ENCODE results near the gene SPSB1.

- TF ChIP-seq, protein P1, sequence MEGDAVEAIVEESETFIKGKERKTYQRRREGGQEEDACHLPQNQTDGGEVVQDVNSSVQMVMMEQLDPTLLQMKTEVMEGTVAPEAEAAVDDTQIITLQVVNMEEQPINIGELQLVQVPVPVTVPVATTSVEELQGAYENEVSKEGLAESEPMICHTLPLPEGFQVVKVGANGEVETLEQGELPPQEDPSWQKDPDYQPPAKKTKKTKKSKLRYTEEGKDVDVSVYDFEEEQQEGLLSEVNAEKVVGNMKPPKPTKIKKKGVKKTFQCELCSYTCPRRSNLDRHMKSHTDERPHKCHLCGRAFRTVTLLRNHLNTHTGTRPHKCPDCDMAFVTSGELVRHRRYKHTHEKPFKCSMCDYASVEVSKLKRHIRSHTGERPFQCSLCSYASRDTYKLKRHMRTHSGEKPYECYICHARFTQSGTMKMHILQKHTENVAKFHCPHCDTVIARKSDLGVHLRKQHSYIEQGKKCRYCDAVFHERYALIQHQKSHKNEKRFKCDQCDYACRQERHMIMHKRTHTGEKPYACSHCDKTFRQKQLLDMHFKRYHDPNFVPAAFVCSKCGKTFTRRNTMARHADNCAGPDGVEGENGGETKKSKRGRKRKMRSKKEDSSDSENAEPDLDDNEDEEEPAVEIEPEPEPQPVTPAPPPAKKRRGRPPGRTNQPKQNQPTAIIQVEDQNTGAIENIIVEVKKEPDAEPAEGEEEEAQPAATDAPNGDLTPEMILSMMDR (IDR thresholded peaks at IDR 0.05) = no peak
- no peak for TF ChIP-seq POLR2A (IDR thresholded peaks at IDR 0.05)
Observed at GRCh38 chr1:9356021-9356420, 63.3 kb downstream of the SPSB1 start.
